Measurements from ENCODE around the gene ENG.
A peak's percentile ranks its signal among the peaks of the same experiment; 100 is the strongest.

Gene ENG

GRCh38 chr9:127884976-127885490 is 30.6 kb upstream of the ENG start:
- CTCF ChIA-PET: interaction anchor here (1.1 to 1.3 kb wide), 2 partner anchors 16 to 60 kb away, joined by 3 to 10 read pairs; no protein-coding TSS in a partner anchor
- Histone ChIP-seq H3K27ac (ENCODE audit: extremely low read depth, low read depth, low read length) (no peak overlapping the region), H3K9me3 (ENCODE audit: control insufficient read depth, insufficient read depth, low read depth, low read length) (no peaks in the 10 kb centered on the region), H3K4me3 (ENCODE audit: low read depth, low read length) (no peak overlapping the region), H3K36me3 (ENCODE audit: control insufficient read depth in 2 of 2, insufficient read depth in 1 of 2, low read length in 2 of 2) (peaks cover 4 to 27% of the 10 kb centered on the region in 2 experiments), H3K4me1 (ENCODE audit: control insufficient read depth, insufficient read depth, low read length) (no peaks in the 10 kb centered on the region)
- POLR2A ChIA-PET: interaction anchor here (0.6 to 1.2 kb wide), 4 partner anchors 10 to 1916 kb away, joined by 3 to 4 read pairs (median 3); partner anchors contain the start of gene ST6GALNAC4
- no peak for TF ChIP-seq SP2 (tag by site-specific recombination; IDR thresholded peaks at IDR 0.05)

DNA sequence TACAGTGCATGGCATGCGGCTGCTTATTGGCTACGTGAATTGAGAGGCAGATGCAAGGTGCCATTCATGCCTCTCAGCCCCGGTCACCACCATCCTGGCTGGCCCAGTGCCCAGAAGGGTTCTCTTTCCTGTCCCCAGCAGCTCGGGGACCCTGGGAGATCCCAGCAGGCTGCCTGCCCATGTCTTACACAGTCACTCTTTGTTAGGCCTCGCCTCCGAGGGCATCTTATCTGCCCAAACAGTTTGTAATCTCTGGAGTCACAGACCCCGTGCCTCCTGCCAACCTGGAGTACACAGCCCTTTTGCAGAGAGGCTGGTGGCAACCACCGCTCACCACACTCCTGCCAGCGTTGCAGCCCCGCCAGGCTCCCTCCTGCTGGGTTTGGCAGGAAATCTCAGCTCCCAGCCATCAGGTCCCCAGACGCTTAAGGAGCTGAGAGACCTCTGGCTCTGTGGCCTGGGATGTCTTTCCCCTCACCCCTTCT is 30.0 kb upstream of the ENG start:
- Histone ChIP-seq H3K27ac (ENCODE audit: extremely low read depth, low read depth, low read length) (no peak overlapping the region), H3K4me3 (ENCODE audit: low read depth, low read length) (no peak overlapping the region), H3K9me3 (ENCODE audit: control insufficient read depth, insufficient read depth, low read depth, low read length) (no peaks in the 10 kb centered on the region), H3K36me3 (ENCODE audit: control insufficient read depth in 2 of 2, insufficient read depth in 1 of 2, low read length in 2 of 2) (peaks cover 4 to 24% of the 10 kb centered on the region in 2 experiments), H3K4me1 (ENCODE audit: control insufficient read depth, insufficient read depth, low read length) (no peaks in the 10 kb centered on the region)
- CTCF ChIA-PET: interaction anchor here (1.1 kb wide), 1 partner anchor 59 kb away, joined by 3 read pairs; no protein-coding TSS in a partner anchor
- POLR2A ChIA-PET: interaction anchor here (0.8 to 1.0 kb wide), 2 partner anchors 13 to 33 kb away, joined by 3 read pairs; partner anchors contain the start of gene ST6GALNAC4
- TF ChIP-seq ZNF311 (tag by site-specific recombination; IDR thresholded peaks at IDR 0.05; ENCODE audit: borderline replicate concordance) (no peak), ZNF266 (tag by site-specific recombination; IDR thresholded peaks at IDR 0.05; ENCODE audit: low read depth) (no peak), ZNF76 (tag by site-specific recombination; IDR thresholded peaks at IDR 0.05; ENCODE audit: borderline replicate concordance, low read depth) (peak; percentile 11; the same call in 1 of the 2 replicates), KLF1 (tag by site-specific recombination; IDR thresholded peaks at IDR 0.05) (no peak), ZNF623 (tag by site-specific recombination; IDR thresholded peaks at IDR 0.05) (no peak), ZNF529 (tag by site-specific recombination; IDR thresholded peaks at IDR 0.05; ENCODE audit: insufficient replicate concordance) (no peak), ZFP69B (tag by site-specific recombination; IDR thresholded peaks at IDR 0.05) (no peak), GLIS1 (tag by site-specific recombination; IDR thresholded peaks at IDR 0.05) (peak; percentile 90), RBAK (tag by site-specific recombination; IDR thresholded peaks at IDR 0.05) (no peak), ZNF670 (tag by site-specific recombination; IDR thresholded peaks at IDR 0.05; ENCODE audit: low read depth) (no peak), ZEB2 (tag by site-specific recombination; IDR thresholded peaks at IDR 0.05) (no peak), ZNF324 (tag by site-specific recombination; IDR thresholded peaks at IDR 0.05) (no peak), HOXD13 (CRISPR knock-in tag; IDR thresholded peaks at IDR 0.05; ENCODE audit: borderline replicate concordance) (no peak), ZIC2 (tag by site-specific recombination; IDR thresholded peaks at IDR 0.05) (peak; percentile 96), ZNF433 (tag by site-specific recombination; IDR thresholded peaks at IDR 0.05; ENCODE audit: low read depth) (no peak), ZBTB17 (tag by site-specific recombination; IDR thresholded peaks at IDR 0.05) (no peak), GFI1B (tag by site-specific recombination; IDR thresholded peaks at IDR 0.05) (no peak), ZNF37A (tag by site-specific recombination; IDR thresholded peaks at IDR 0.05) (no peak), IKZF3 (tag by site-specific recombination; IDR thresholded peaks at IDR 0.05) (no peak), GLIS2 (tag by site-specific recombination; IDR thresholded peaks at IDR 0.05) (peak; percentile 13; the same call in 1 of the 2 replicates), ZNF558 (tag by site-specific recombination; IDR thresholded peaks at IDR 0.05) (no peak), ZNF10 (tag by site-specific recombination; IDR thresholded peaks at IDR 0.05) (no peak), ZNF660 (tag by site-specific recombination; IDR thresholded peaks at IDR 0.05) (no peak), ZSCAN16 (tag by site-specific recombination; IDR thresholded peaks at IDR 0.05) (no peak), ZNF600 (tag by site-specific recombination; IDR thresholded peaks at IDR 0.05) (0 out of 2 replicates have a peak, but pooled peaks have one; percentile 11), ZBTB21 (tag by site-specific recombination; IDR thresholded peaks at IDR 0.05) (no peak), ZNF548 (tag by site-specific recombination; IDR thresholded peaks at IDR 0.05) (no peak), ZNF155 (tag by site-specific recombination; IDR thresholded peaks at IDR 0.05) (no peak)
- TF ChIP-seq, protein P1, sequence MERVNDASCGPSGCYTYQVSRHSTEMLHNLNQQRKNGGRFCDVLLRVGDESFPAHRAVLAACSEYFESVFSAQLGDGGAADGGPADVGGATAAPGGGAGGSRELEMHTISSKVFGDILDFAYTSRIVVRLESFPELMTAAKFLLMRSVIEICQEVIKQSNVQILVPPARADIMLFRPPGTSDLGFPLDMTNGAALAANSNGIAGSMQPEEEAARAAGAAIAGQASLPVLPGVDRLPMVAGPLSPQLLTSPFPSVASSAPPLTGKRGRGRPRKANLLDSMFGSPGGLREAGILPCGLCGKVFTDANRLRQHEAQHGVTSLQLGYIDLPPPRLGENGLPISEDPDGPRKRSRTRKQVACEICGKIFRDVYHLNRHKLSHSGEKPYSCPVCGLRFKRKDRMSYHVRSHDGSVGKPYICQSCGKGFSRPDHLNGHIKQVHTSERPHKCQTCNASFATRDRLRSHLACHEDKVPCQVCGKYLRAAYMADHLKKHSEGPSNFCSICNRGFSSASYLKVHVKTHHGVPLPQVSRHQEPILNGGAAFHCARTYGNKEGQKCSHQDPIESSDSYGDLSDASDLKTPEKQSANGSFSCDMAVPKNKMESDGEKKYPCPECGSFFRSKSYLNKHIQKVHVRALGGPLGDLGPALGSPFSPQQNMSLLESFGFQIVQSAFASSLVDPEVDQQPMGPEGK (tag by site-specific recombination; IDR thresholded peaks at IDR 0.05): peak; percentile 5; the same call in 1 of the 2 replicates
- TF ChIP-seq, protein P2, sequence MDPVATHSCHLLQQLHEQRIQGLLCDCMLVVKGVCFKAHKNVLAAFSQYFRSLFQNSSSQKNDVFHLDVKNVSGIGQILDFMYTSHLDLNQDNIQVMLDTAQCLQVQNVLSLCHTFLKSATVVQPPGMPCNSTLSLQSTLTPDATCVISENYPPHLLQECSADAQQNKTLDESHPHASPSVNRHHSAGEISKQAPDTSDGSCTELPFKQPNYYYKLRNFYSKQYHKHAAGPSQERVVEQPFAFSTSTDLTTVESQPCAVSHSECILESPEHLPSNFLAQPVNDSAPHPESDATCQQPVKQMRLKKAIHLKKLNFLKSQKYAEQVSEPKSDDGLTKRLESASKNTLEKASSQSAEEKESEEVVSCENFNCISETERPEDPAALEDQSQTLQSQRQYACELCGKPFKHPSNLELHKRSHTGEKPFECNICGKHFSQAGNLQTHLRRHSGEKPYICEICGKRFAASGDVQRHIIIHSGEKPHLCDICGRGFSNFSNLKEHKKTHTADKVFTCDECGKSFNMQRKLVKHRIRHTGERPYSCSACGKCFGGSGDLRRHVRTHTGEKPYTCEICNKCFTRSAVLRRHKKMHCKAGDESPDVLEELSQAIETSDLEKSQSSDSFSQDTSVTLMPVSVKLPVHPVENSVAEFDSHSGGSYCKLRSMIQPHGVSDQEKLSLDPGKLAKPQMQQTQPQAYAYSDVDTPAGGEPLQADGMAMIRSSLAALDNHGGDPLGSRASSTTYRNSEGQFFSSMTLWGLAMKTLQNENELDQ (tag by site-specific recombination; IDR thresholded peaks at IDR 0.05; ENCODE audit: low read depth): no peak
- TF ChIP-seq, protein P3, sequence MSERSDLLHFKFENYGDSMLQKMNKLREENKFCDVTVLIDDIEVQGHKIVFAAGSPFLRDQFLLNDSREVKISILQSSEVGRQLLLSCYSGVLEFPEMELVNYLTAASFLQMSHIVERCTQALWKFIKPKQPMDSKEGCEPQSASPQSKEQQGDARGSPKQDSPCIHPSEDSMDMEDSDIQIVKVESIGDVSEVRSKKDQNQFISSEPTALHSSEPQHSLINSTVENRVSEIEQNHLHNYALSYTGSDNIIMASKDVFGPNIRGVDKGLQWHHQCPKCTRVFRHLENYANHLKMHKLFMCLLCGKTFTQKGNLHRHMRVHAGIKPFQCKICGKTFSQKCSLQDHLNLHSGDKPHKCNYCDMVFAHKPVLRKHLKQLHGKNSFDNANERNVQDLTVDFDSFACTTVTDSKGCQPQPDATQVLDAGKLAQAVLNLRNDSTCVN (tag by site-specific recombination; optimal IDR thresholded peaks at IDR 0.05): no peak

All from HEK293 (cell line).